ENCODE data around the gene TTC24. TPM values are rescaled to one million over a fixed set of nuclear protein-coding genes. Genes with fewer than 3 reads are reported as not detected.

TTC24 gene
- total RNA-seq, 4 donors from 2014 or later = 0.27 to 0.67 TPM; not detected in 2

GRCh38 chr1:156622581-156623297, 43.2 kb downstream of the TTC24 start:
- intact Hi-C loops (cut with DNase I) = no loop called here
- Histone ChIP-seq H3K4me3 (replicated peaks in 1 of 3) (no peak overlapping the region), H3K27ac (no peak overlapping the region), H3K27me3 (peaks cover 16% of the 10 kb centered on the region), H3K36me3 (no peaks in the 10 kb centered on the region), H3K9me3 (no peaks in the 10 kb centered on the region), H3K4me1 (peaks cover 17 to 23% of the 10 kb centered on the region in 2 donors)
- no peak for DNase-seq
- 78 to 86% methylated on average over 6 of the region's 6 CpGs for WGBS, 2 donors
- TF ChIP-seq POLR2A (IDR thresholded peaks at IDR 0.05) = no peak
- TF ChIP-seq, protein P1, sequence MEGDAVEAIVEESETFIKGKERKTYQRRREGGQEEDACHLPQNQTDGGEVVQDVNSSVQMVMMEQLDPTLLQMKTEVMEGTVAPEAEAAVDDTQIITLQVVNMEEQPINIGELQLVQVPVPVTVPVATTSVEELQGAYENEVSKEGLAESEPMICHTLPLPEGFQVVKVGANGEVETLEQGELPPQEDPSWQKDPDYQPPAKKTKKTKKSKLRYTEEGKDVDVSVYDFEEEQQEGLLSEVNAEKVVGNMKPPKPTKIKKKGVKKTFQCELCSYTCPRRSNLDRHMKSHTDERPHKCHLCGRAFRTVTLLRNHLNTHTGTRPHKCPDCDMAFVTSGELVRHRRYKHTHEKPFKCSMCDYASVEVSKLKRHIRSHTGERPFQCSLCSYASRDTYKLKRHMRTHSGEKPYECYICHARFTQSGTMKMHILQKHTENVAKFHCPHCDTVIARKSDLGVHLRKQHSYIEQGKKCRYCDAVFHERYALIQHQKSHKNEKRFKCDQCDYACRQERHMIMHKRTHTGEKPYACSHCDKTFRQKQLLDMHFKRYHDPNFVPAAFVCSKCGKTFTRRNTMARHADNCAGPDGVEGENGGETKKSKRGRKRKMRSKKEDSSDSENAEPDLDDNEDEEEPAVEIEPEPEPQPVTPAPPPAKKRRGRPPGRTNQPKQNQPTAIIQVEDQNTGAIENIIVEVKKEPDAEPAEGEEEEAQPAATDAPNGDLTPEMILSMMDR (IDR thresholded peaks at IDR 0.05) = no peak

GRCh38 chr1:156623946-156624813, 44.7 kb downstream of the TTC24 start:
- peaks cover 17 to 23% of the 10 kb centered on the region in 2 donors for H3K4me1 ChIP-seq
- intact Hi-C loops (cut with DNase I) = no loop called here

GRCh38 chr1:156624814-156625435, 45.4 kb downstream of the TTC24 start:
- intact Hi-C loops (cut with DNase I) = no loop called here
- Histone ChIP-seq H3K27me3 (peaks cover 16% of the 10 kb centered on the region), H3K4me3 (replicated peaks in 1 of 3) (peak overlapping the region in 1 of 3 donors; percentile 19)

More at GRCh38 chr1:156623946-156624813, 44.7 kb downstream of the TTC24 start:
- Histone ChIP-seq H3K4me3 (replicated peaks in 1 of 3) (peak overlapping the region in 1 of 3 donors; percentile 19), H3K27me3 (peaks cover 16% of the 10 kb centered on the region), H3K36me3 (no peaks in the 10 kb centered on the region), H3K27ac (no peak overlapping the region), H3K9me3 (no peaks in the 10 kb centered on the region)
- TF ChIP-seq, protein P1 (IDR thresholded peaks at IDR 0.05) = peak in 2 of 6 experiments; percentile 3 to 28
- TF ChIP-seq POLR2A (IDR thresholded peaks at IDR 0.05) = no peak
- WGBS, 2 donors = 1 to 3% methylated on average over 27 to 56 of the region's 87 CpGs
- peak; percentile 24 to 25 for DNase-seq

DNA sequence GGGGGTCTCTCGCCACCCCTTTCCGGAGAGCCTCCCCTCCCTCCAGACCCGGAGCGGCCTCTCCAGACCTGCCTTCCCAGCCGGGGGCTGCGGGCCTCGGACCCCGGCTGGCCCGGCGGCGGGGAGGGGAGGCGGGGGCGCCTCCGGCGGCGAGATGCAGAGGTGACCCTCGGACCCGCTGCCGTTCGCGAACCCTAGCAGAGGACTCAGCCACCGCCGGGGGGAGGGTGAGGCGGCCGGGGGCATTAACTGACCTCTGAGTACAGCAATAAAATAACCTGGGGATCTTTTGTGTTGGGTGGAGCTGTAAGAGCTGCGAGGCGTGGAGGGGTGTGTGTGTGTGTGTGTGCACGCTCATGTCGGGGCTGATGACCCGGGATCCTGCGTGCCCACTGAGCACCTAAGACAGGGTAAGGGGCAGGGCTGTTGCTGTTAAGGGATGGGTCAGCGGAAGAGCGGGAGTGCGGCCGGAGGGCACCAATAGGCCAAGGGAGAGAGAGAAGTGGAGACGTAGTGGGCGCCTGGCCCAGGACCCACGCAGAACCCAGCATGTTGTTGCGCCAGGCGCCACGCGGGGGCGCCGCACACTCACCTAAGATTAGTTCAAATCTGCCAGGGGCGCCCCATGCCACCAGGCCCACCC, 46.0 kb downstream of the TTC24 start:
- Histone ChIP-seq H3K9me3 (no peaks in the 10 kb centered on the region), H3K27me3 (peaks cover 16% of the 10 kb centered on the region), H3K4me3 (replicated peaks in 1 of 3) (peak overlapping the region in 1 of 3 donors; percentile 19), H3K4me1 (peaks cover 17 to 23% of the 10 kb centered on the region in 2 donors), H3K27ac (no peak overlapping the region), H3K36me3 (no peaks in the 10 kb centered on the region)
- no peak for TF ChIP-seq POLR2A (IDR thresholded peaks at IDR 0.05)
- TF ChIP-seq, protein P1 (IDR thresholded peaks at IDR 0.05) = peak; percentile 55 to 76 (median 58)
- peak; percentile 48 to 49 for DNase-seq
- 0 to 1% methylated on average over 25 to 39 of the region's 45 CpGs for WGBS, 2 donors
- intact Hi-C loops (cut with DNase I) = no loop called here

More at GRCh38 chr1:156624814-156625435, 45.4 kb downstream of the TTC24 start:
- DNase-seq = no peak
- Histone ChIP-seq H3K27ac (no peak overlapping the region), H3K4me1 (peaks cover 17 to 23% of the 10 kb centered on the region in 2 donors), H3K9me3 (no peaks in the 10 kb centered on the region), H3K36me3 (no peaks in the 10 kb centered on the region)
- TF ChIP-seq, protein P1 (IDR thresholded peaks at IDR 0.05) = no peak
- no peak for TF ChIP-seq POLR2A (IDR thresholded peaks at IDR 0.05)
- WGBS, 2 donors = 0% methylated on average over 5 to 21 of the region's 55 CpGs

All from thyroid gland (tissue), 4 donors.